Measurements from ENCODE around the gene ZNF436. TPM values are rescaled to one million over a fixed set of nuclear protein-coding genes. Genes with fewer than 3 reads are reported as not detected.

ZNF436 gene
- total RNA-seq, 4 donors from 2014 or later: 22.8 to 35.0 (median 30.2) TPM

DNA sequence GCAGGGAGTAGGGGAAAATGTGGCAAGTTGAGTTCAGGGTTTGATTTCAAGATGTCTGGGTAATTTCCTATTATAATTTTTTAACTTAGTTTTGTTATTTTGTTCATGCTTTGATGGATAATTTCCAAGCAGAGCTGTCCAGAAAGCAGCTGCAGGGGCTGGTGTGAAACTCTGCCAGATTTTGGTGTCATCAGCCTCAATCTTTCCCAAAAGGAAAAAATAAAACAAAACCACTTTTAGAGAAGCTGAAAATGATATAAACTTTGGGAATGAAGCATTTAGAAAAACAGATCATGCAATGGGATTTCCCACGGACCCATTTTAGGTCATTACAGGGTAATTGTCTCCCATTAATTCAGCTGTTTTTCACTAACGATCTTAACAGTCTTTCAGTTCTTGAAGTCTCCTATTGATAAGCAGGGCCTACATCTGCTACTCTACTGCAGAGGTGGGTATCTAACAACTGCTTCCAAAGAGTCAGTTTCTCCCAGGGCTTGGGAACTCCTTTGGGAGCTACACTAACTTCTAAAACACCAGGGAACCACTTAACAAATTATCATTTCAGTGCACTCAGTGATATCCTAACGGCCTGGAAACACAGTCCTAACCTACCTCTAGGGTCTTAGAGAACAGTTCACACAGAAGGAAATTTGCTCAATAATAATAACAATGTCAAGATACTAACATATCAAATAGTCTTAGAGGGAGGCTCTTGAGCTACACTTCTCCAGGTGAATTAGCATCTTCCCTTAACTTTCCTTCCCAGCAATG, 12.3 kb downstream of the ZNF436 start:
- H3K27me3 ChIP-seq: no peaks in the 10 kb centered on the region
- peak overlapping the region in 2 of 4 donors; percentile 13 to 45 for H3K27ac ChIP-seq
- H3K4me3 ChIP-seq: no peak overlapping the region
- DNase-seq (ENCODE audit: low spot score in 2 of 2): no peak
- H3K4me1 ChIP-seq: peaks cover 0 to 17% (median 0%) of the 10 kb centered on the region in 4 donors
- TF ChIP-seq EP300 (IDR thresholded peaks at IDR 0.05) (no peak), CTCF (IDR thresholded peaks at IDR 0.05) (no peak), POLR2A (IDR thresholded peaks at IDR 0.05) (no peak)
- H3K36me3 ChIP-seq: peaks cover 11 to 45% (median 17%) of the 10 kb centered on the region in 3 donors
- H3K9me3 ChIP-seq: peaks cover 5 to 40% (median 26%) of the 10 kb centered on the region in 4 donors
- WGBS, 2 donors: 20 to 31% methylated on average over 3 of the region's 3 CpGs

- Histone ChIP-seq H3K36me3 (peaks cover 6 to 38% (median 10%) of the 10 kb centered on the region in 3 donors), H3K9me3 (peaks cover 4 to 33% (median 19%) of the 10 kb centered on the region in 4 donors), H3K4me3 (no peak overlapping the region), H3K4me1 (peaks cover 0 to 17% (median 0%) of the 10 kb centered on the region in 4 donors), H3K27me3 (no peaks in the 10 kb centered on the region), H3K27ac (peak overlapping the region in 2 of 4 donors; percentile 13 to 45)
- DNase-seq (ENCODE audit: low spot score in 2 of 2): no peak
- WGBS, 2 donors: 49 to 55% methylated on average over 8 of the region's 8 CpGs
- TF ChIP-seq CTCF (IDR thresholded peaks at IDR 0.05): no peak
- TF ChIP-seq EP300 (IDR thresholded peaks at IDR 0.05): no peak
- TF ChIP-seq POLR2A (IDR thresholded peaks at IDR 0.05): no peak
Observed at GRCh38 chr1:23356471-23357137, 13.0 kb downstream of the ZNF436 start.

GRCh38 chr1:23354245-23354644, 15.4 kb downstream of the ZNF436 start:
- Histone ChIP-seq H3K27ac (no peak overlapping the region), H3K4me3 (no peak overlapping the region), H3K4me1 (peaks cover 0 to 17% (median 0%) of the 10 kb centered on the region in 4 donors), H3K36me3 (peaks cover 0 to 14% (median 0%) of the 10 kb centered on the region in 3 donors), H3K27me3 (no peaks in the 10 kb centered on the region), H3K9me3 (peaks cover 0 to 9% (median 1%) of the 10 kb centered on the region in 4 donors)
- no peak for DNase-seq (ENCODE audit: low spot score in 2 of 2)
- 53 to 56% methylated on average over 3 of the region's 3 CpGs for WGBS, 2 donors
- TF ChIP-seq EP300 (IDR thresholded peaks at IDR 0.05): no peak
- no peak for TF ChIP-seq POLR2A (IDR thresholded peaks at IDR 0.05)
- no peak for TF ChIP-seq CTCF (IDR thresholded peaks at IDR 0.05)

DNA sequence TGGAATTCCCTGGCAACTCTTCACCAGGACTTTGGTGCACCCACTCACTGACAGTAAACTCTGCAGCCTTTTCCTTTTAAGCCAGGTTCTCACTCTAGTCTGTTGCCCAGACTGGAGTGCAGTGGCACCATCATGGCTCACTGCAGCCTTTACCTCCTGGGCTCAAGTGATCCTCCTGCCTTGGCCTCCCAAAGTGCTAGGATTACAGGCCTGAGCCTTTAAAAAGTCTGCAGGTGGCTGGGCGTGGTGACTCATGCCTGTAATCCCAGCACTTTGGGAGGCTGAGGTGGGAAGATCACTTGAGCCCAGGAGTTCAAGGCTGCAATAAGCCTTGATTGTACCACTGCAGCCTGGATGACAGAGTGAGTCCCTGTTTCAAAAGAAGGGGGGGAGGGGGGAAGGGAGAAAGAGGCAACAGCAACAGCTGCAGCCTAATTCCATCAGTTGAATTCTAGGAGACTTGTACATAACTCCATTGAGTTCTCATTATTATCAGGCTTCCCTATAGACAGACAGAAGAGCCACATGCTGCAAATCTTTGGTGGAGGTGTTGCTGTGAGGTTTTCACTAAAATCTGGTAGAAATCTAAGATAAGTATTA, 17.4 kb downstream of the ZNF436 start:
- Histone ChIP-seq H3K4me3 (no peak overlapping the region), H3K36me3 (peaks cover 0 to 5% (median 0%) of the 10 kb centered on the region in 3 donors), H3K27ac (no peak overlapping the region), H3K4me1 (peaks cover 0 to 7% (median 0%) of the 10 kb centered on the region in 4 donors), H3K9me3 (no peaks in the 10 kb centered on the region), H3K27me3 (no peaks in the 10 kb centered on the region)
- TF ChIP-seq CTCF (IDR thresholded peaks at IDR 0.05) (no peak), EP300 (IDR thresholded peaks at IDR 0.05) (no peak), POLR2A (IDR thresholded peaks at IDR 0.05) (no peak)
- no peak for DNase-seq (ENCODE audit: low spot score in 2 of 2)
- WGBS, 2 donors: 78 to 92% methylated on average over 1 of the region's 1 CpG
